Endothelial cell of umbilical vein (primary cell): ENCODE data around the gene CCDC159. TPM values are rescaled to one million over a fixed set of nuclear protein-coding genes. Genes with fewer than 3 reads are reported as not detected.

Source experiments
- BruUV-seq: library from RNA; stranded (reverse); fragments of 400-500 nt; replicated peaks from 2 replicates; lab custom pipeline; 2021; lab: Mats Ljungman, UMichigan
- CTCF ChIA-PET: fragments of 300-600, 350-600 bp; sonication (Branson Sonifier 250); formaldehyde crosslinking; loops from one replicate; lab custom pipeline; 2021; ENCODE audit warnings: antibody characterized with exemption, inconsistent platforms; lab: Charles Lee
- POLR2A ChIA-PET: fragments of 300-600, 350-600 bp; sonication (Branson Sonifier 250); formaldehyde crosslinking; loops from one replicate; lab custom pipeline; 2021; ENCODE audit warnings: antibody characterized with exemption, inconsistent platforms; lab: Charles Lee
- DNase-seq: peaks from one replicate; pipeline ENCODE4 v3.0.0-alpha.2; 2011; ENCODE audit warnings: low read depth, low spot score
- FAIRE-seq: peaks from 2 replicates; lab custom pipeline; 2011; peaks lifted over from hg19 to GRCh38; lab: Jason Lieb, UNC
- H2AFZ ChIP-seq: 2 replicates; pipeline ENCODE4 v1.6.0; 2012; ENCODE audit warnings: low read depth, low read length, control low read depth, inconsistent platforms
- H3K27ac ChIP-seq: 2 replicates; pipeline ENCODE4 v1.5.1; 2011; ENCODE audit warnings: low read depth, mild to moderate bottlenecking, control low read depth, low read length, moderate library complexity; ENCODE audit not compliant: insufficient read depth
- H3K27me3 ChIP-seq, 2 experiments: 2 replicates each; pipeline versions ENCODE4 v1.6.0 to v1.6.1; 2011; ENCODE audit warnings: low read length in 2 of 2, mixed read lengths in 1 of 2; ENCODE audit not compliant: control insufficient read depth in 2 of 2, insufficient read depth in 2 of 2
- H3K36me3 ChIP-seq, 2 experiments: 2 replicates in 1 of 2; 3 replicates in 1 of 2; pipeline ENCODE4 v1.5.1; 2011; ENCODE audit warnings: low read length in 2 of 2, mild to moderate bottlenecking in 1 of 2, moderate library complexity in 1 of 2; ENCODE audit not compliant: control insufficient read depth in 2 of 2, insufficient read depth in 2 of 2; ENCODE audit errors: extremely low read depth in 1 of 2
- H3K4me1 ChIP-seq: 3 replicates; pipeline ENCODE4 v1.5.1; 2011; ENCODE audit warnings: mild to moderate bottlenecking, low read length; ENCODE audit not compliant: control insufficient read depth, insufficient read depth; ENCODE audit errors: extremely low read depth
- H3K4me2 ChIP-seq: 2 replicates; pipeline ENCODE4 v1.6.1; 2011; ENCODE audit warnings: low read length, control low read depth, mixed read lengths; ENCODE audit not compliant: insufficient read depth
- H3K4me3 ChIP-seq, 3 experiments: fragments of 200-600 bp in 1 of 3; sonication (generic), shearing (Covaris generic) in 1 of 3; replicated peaks in 1 of 3; 2 replicates each; pipeline ENCODE4 v1.5.1; 2011 to 2016; ENCODE audit warnings: control low read depth in 3 of 3, low read length in 3 of 3, mild to moderate bottlenecking in 2 of 3, inconsistent platforms in 1 of 3, low read depth in 1 of 3, moderate library complexity in 1 of 3; ENCODE audit not compliant: insufficient read depth in 1 of 3
- H3K79me2 ChIP-seq: 2 replicates; pipeline ENCODE4 v1.6.0; 2012; ENCODE audit warnings: low read length, inconsistent platforms; ENCODE audit not compliant: control insufficient read depth, insufficient read depth
- H3K9ac ChIP-seq: replicated peaks from 2 replicates; pipeline ENCODE3; 2011; ENCODE audit warnings: low read length, control low read depth; ENCODE audit not compliant: insufficient read depth; ENCODE audit errors: extremely low read depth
- H3K9me1 ChIP-seq: replicated peaks from 3 replicates; pipeline ENCODE4 v1.6.0; 2011; ENCODE audit warnings: mild to moderate bottlenecking, low read length; ENCODE audit not compliant: control insufficient read depth, insufficient read depth; ENCODE audit errors: extremely low read depth
- H3K9me3 ChIP-seq: replicated peaks from 2 replicates; pipeline ENCODE4 v1.5.1; 2012; ENCODE audit warnings: low read length, inconsistent platforms; ENCODE audit not compliant: control insufficient read depth, insufficient read depth
- H4K20me1 ChIP-seq: replicated peaks from 2 replicates; pipeline ENCODE3; 2011; ENCODE audit warnings: mild to moderate bottlenecking, low read length; ENCODE audit not compliant: control insufficient read depth, insufficient read depth; ENCODE audit errors: extremely low read depth
- EZH2 ChIP-seq: IDR thresholded peaks from 2 replicates; pipeline ENCODE4 v1.6.1; 2012; ENCODE audit warnings: borderline replicate concordance, low read depth, mild to moderate bottlenecking, moderate library complexity, low read length, inconsistent platforms; ENCODE audit not compliant: severe bottlenecking
- FOS ChIP-seq: IDR thresholded peaks from 2 replicates; pipeline ENCODE4 v1.6.1; 2011; ENCODE audit warnings: mild to moderate bottlenecking, low read length, moderate library complexity, borderline replicate concordance; ENCODE audit not compliant: insufficient read depth
- GATA2 ChIP-seq: IDR thresholded peaks from 2 replicates; pipeline ENCODE4 v1.7.0; 2011; ENCODE audit warnings: low read depth, mild to moderate bottlenecking, moderate library complexity, mixed read lengths, low read length; ENCODE audit not compliant: insufficient read length, insufficient read depth
- JUN ChIP-seq: IDR thresholded peaks from 2 replicates; pipeline ENCODE4 v1.6.1; 2011; ENCODE audit warnings: borderline replicate concordance, low read depth; ENCODE audit not compliant: insufficient read length, insufficient read depth
- MYC ChIP-seq: IDR thresholded peaks from one replicate; pipeline ENCODE4 v1.6.1; 2011; ENCODE audit warnings: mild to moderate bottlenecking, low read depth, low read length
- POLR2A ChIP-seq: IDR thresholded peaks from 2 replicates; pipeline ENCODE4 v1.6.1; 2012; ENCODE audit warnings: low read depth, mild to moderate bottlenecking, control low read depth, low read length
- POLR2AphosphoS5 ChIP-seq: IDR thresholded peaks from 2 replicates; pipeline ENCODE4 v1.6.1; 2012; ENCODE audit warnings: low read depth, mild to moderate bottlenecking, control low read depth, low read length, moderate library complexity; ENCODE audit not compliant: insufficient read depth
- dilution Hi-C: fragments of 300-500 bp; cut with MboI; formaldehyde crosslinking; loops from one replicate; pipeline ENCODE4 v1.15.0; 2019; ENCODE audit warnings: low sequenced_read_pairs; ENCODE audit not compliant: extremely low pct_ligation_motif_present
- intact Hi-C: fragments of 100-400 bp; cut with micrococcal nuclease; formaldehyde crosslinking; loops from one replicate; pipeline ENCODE4 v1.10.0; 2022
- polyA plus RNA-seq, 4 experiments: library from polyadenylated mRNA; depleted of rRNA in 3 of 4; stranded (reverse) in 3 of 4; unstranded in 1 of 4; fragments of >200 nt; gene quantifications; 2 replicates each; pipeline versions ENCODE4 v1.2.1 to v1.2.3, GENCODE V29; 2011 to 2012; ENCODE audit warnings: missing spikeins in 1 of 4
- total RNA-seq: library from RNA; stranded (reverse); gene quantifications from 2 replicates; pipeline ENCODE4 v1.2.3, GENCODE V29; 2021
- TF ChIP-seq, protein P1 (sequence below), 2 donors: IDR thresholded peaks; 1 replicate in 1 of 2; 2 replicates in 1 of 2; pipeline ENCODE4 v1.5.1; 2011; ENCODE audit warnings: low read length in 2 of 2, mild to moderate bottlenecking in 2 of 2, moderate library complexity in 2 of 2, control low read depth in 1 of 2, inconsistent platforms in 1 of 2, low read depth in 1 of 2; ENCODE audit not compliant: insufficient read depth in 1 of 2; ENCODE audit errors: extremely low read depth in 1 of 2
- TF ChIP-seq, protein P2 (sequence below): IDR thresholded peaks from 2 replicates; pipeline ENCODE4 v1.6.1; 2011; ENCODE audit not compliant: insufficient read depth, insufficient read length

The CCDC159 gene
- total and polyA plus RNA-seq, 2 donors (not counting 3 experiments of a cell fraction or from before 2014, with no cell fraction given) = 30.0 to 31.6 TPM

DNA sequence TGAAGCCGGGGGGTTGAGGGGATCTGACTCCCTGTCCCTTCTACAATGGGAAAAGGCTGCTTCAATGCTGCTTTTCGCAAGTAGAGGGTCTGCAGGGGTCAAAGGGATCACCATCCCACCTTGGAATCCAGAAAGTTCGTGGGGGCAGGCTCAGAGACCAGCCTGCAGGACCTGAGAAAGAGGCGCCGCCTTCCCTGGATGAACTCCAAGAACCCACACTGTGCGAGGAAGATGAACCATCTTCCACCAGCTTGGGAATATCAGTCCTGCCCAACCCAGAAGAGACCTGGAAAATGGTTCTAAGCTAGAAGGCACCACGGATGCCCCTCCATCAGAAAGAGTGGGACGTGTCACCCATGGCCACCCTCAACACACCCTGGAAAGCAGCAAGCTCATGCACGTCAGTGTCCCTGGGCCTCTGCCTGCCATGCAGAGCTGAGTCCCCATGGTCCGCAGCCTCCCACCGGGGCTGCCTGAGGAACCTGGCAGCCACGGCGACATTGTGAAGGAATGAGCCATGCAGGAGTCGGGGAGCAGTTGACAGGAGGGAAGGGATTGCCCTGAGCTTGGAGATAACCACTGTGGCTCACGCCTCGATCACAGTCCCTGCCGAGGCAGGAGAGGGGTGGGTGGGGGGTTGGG, 21.4 kb upstream of the CCDC159 start:
- dilution Hi-C loops = no loop called here
- POLR2A ChIA-PET = interaction anchor here (0.7 kb wide), 1 partner anchor 28 kb away, joined by 3 read pairs; no protein-coding TSS in a partner anchor
- peaks cover 0 to 9% of the 10 kb centered on the region in 2 experiments for H3K36me3 ChIP-seq

More for the DNA sequence above, 21.4 kb upstream of the CCDC159 start:
- no peaks in the 10 kb centered on the region for H3K27me3 ChIP-seq
- no peak for FAIRE-seq
- H3K27ac ChIP-seq = no peak overlapping the region
- no peaks in the 10 kb centered on the region for H3K9me3 ChIP-seq
- CTCF ChIA-PET = interaction anchor here (1.4 to 2.2 kb wide), 4 partner anchors 15 to 50 kb away, joined by 3 to 10 read pairs (median 4); partner anchors contain the start of gene RAB3D
- BruUV-seq = no TSS peak
- TF ChIP-seq, protein P1, sequence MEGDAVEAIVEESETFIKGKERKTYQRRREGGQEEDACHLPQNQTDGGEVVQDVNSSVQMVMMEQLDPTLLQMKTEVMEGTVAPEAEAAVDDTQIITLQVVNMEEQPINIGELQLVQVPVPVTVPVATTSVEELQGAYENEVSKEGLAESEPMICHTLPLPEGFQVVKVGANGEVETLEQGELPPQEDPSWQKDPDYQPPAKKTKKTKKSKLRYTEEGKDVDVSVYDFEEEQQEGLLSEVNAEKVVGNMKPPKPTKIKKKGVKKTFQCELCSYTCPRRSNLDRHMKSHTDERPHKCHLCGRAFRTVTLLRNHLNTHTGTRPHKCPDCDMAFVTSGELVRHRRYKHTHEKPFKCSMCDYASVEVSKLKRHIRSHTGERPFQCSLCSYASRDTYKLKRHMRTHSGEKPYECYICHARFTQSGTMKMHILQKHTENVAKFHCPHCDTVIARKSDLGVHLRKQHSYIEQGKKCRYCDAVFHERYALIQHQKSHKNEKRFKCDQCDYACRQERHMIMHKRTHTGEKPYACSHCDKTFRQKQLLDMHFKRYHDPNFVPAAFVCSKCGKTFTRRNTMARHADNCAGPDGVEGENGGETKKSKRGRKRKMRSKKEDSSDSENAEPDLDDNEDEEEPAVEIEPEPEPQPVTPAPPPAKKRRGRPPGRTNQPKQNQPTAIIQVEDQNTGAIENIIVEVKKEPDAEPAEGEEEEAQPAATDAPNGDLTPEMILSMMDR (IDR thresholded peaks at IDR 0.05; ENCODE audit: extremely low read depth in 1 of 2, insufficient read depth in 1 of 2, low read depth in 1 of 2, low read length in 2 of 2) = no peak
- TF ChIP-seq MYC (no peak), POLR2AphosphoS5 (no peak), FOS (no peak), POLR2A (no peak), JUN (no peak), GATA2 (no peak), EZH2 (no peak)
- TF ChIP-seq, protein P2, sequence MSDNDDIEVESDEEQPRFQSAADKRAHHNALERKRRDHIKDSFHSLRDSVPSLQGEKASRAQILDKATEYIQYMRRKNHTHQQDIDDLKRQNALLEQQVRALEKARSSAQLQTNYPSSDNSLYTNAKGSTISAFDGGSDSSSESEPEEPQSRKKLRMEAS = no peak
- H3K4me1 ChIP-seq = peaks cover 7% of the 10 kb centered on the region
- no peak overlapping the region for H3K4me2 ChIP-seq
- H3K9ac ChIP-seq = no peak overlapping the region
- H4K20me1 ChIP-seq = no peaks in the 10 kb centered on the region
- intact Hi-C loops = no loop called here
- no peak for DNase-seq
- no peaks in the 10 kb centered on the region for H3K9me1 ChIP-seq
- no peak overlapping the region for H3K4me3 ChIP-seq
- H2AFZ ChIP-seq = no peak overlapping the region
- H3K79me2 ChIP-seq = no peaks in the 10 kb centered on the region
